DMS53 treated with DMSO at 0.1 percent for 48 hours (cell line): ENCODE data around the gene EPSTI1.
"Not testable (repeated sequence)": the region's sequence is repeated elsewhere in the genome, so short reads cannot be mapped to it uniquely, and the experiment has no call there.

ENCODE experiments used
- DNase-seq: peaks from one replicate; lab custom pipeline; 2025; ENCODE audit not compliant: unreplicated experiment; lab: John Stamatoyannopoulos, UW

EPSTI1 gene

GRCh38 chr13:42899266-42899665, 92.8 kb downstream of the EPSTI1 start:
- no peak for DNase-seq

GRCh38 chr13:42895776-42896175, 96.3 kb downstream of the EPSTI1 start:
- no peak for DNase-seq

GRCh38 chr13:42894765-42895243, 97.2 kb downstream of the EPSTI1 start:
- no peak for DNase-seq

DNA sequence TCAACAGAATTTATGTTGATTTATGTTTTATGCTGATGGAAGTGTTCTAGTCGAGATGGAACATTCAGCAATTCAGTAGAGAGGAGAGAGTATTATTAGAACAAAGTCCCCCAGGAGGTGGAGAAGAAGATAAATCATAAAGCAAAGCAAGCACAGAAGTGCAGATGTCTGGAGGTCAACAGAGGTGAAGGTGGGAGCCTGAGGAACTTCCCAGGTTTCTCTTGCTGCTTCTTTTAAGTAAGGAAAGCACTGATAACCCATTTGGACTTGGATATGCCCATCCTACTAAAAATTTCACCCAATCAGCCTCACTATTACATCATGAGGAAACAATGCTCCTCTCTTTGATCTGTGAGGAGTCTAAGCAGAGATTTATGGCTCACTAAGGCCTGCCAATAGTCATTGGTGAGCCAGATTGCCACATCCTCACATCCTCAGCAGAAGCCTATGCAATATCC, 98.8 kb downstream of the EPSTI1 start:
- DNase-seq, result no peak

- DNase-seq, result no peak
Measured at GRCh38 chr13:42892760-42893159, 99.3 kb downstream of the EPSTI1 start.

DNA sequence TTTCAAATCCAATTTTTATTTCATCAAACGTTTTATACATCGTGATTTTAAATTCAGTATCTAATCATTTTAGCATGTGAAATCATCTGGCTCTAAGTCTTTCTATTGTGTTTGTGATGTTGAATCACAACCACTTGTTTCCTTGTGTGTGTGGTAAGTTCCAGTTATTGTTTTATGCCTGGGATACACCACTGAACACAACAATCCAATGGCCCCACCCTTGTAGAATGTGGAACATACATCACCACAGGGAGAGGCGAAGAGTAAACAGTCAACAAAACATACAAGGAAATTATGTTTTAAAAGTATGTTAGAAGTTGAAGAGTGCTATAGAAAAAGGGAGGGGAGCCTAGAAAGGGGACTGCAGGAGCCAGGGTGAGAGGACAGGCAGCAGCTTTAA, 100.5 kb downstream of the EPSTI1 start:
- no peak for DNase-seq

DNA sequence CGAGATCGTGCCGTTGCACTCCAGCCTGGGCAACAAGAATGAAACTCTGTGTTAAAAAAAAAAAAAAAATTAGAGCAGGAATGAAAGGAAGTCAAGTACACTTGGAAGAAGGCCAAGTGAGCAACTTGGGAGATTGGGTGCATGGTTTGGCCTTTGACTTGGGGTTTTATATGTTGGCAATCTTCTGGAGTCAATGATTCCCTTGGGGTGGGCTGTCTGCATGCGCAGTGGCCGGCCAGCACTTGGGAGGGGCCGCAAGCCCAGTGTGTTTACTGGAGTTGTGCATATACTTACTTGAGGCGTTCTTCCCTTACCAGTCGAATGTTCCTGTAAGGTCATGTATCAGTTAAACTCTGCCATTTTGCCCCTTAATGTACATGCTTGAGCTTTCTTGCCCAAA, 106.7 kb downstream of the EPSTI1 start:
- DNase-seq, result no peak

DNA sequence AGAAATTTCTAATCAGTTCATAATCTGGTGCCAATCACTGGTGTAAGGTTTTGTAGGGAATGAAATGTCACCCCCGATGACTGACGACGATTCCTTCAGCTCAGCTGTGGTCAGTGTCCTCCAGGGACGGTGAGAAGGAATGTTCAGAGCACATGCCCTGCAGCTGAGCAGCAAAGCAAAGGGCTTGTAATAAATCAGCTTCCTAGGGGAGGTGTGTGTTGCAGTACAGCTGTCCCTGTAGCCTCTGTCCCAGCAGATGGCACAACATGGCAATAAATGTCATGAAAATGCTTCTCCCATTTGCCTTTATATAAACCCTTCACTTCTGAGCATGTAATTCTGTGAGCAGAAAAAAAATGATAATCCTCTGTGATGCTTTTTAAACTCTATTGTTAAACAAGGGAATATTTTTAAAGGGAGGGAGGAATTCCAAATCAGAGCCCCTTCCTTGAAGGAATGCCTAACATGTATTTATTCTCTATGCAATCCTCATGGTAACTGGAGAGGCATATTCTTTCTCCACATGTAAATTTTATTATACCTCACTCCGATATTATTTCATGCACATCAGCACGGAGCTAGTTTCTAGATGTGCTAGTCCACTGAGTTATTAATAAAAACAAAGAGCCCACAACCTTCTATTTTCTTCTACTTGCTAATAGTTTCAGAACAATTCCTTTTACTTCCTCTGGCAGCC, 108.1 kb downstream of the EPSTI1 start:
- peak; percentile 30 for DNase-seq

DNA sequence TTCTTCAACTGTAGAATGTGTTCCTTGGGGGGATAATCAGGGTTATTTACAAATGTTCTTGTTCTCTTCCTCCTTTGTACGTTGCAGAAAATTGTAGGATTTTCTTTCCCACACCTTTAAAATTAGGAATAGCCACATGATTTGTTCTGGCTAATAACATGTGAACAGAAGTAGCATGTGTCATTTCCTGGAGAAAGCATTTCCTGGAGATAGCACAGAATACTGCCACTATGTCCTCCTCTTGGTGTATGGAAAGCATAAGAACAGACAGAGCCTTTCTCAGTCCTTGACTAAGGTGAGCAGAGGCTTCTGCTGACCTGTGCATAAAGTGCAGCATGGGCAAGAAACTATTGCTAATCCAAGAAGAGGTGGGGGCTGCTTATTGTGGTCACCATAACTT, 108.9 kb downstream of the EPSTI1 start:
- no peak for DNase-seq

DNA sequence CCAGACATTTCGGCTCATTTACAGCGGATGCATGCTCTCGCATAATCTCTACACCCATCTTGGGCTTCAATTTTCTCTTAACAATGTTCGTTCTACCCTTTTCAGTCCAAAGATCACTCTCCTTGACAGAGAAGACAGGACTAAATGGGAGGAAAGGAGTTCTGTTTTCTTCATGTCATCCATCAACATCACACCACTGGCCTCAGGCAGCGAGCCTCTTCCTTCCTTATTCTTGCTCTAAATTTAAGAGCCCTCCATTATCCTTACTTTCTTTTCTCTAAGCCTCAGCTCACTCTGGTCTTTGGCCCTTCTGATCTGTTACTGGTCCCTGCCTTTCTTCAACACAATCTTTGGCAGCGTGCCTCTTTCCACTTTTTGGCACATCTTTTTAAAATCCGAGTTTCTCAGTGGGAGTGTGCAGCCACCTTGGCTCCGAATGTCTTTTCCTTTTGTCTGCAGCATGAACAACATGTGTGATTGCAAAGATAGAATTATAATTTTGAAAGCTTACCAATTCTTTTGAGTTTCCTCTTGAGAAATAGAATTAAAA, 111.9 kb downstream of the EPSTI1 start:
- DNase-seq, result no peak

DNA sequence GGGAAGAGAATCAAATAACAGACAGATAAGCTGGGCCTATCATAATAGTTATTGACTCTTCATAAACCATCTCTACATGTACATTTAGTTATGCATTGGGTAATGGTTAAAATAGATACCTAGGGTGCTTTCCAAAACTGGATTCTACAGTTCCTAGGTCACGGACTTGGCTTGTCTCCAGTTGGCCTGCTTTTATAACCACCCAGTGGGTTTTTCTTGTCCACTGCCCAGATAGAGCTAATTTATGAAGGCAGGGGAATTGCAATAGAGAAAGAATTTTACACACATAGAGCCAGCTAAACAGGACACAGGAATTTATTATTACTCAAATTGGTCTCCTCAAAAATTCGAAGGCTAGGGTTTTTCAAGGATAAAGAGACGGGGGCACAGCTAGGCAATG, 113.3 kb downstream of the EPSTI1 start:
- DNase-seq, result no peak

GRCh38 chr13:42876887-42877545, 115.0 kb downstream of the EPSTI1 start:
- peak; percentile 10 for DNase-seq

DNA sequence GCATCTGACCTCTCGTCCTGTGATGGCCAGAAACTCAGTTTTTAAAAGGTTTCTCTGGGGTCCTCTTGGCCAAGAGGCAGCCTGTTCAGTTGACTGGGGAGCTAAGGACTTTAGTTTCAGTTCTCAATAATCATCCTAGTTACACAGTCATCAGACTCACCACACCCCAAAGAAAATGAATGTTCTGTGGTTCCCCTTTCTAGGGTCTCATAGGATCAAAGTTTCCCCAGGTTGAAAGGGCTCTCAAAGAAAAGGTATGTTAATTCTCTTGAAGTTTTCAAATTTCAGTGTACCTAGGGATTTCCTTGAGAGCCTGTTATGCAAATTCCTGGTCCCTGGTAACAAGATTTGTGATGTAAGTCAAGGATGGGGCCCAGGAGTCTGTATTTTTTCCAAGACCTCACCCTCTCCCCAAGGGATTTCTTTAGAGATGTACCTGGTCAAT, 115.7 kb downstream of the EPSTI1 start:
- no peak for DNase-seq

- no peak for DNase-seq
Measured at GRCh38 chr13:42875475-42876269, 116.4 kb downstream of the EPSTI1 start.

DNA sequence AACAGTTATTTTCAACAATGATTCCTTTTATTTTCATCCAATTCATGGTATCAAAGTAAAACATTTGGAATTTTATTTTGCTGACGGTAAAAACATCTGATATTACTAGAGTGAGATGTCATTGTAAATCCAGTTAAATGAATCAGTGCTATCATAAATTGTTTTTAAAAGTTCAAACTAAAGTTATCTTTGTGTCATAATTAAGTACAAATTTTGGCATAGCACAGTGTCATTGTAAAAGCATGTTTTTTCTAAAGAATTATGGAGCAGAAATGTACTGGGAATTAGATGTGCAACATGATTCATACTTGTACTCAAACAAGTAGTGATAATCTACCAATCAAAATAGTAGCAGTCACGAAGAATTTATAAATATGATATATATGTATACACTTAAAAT, 117.8 kb downstream of the EPSTI1 start:
- no peak for DNase-seq

DNA sequence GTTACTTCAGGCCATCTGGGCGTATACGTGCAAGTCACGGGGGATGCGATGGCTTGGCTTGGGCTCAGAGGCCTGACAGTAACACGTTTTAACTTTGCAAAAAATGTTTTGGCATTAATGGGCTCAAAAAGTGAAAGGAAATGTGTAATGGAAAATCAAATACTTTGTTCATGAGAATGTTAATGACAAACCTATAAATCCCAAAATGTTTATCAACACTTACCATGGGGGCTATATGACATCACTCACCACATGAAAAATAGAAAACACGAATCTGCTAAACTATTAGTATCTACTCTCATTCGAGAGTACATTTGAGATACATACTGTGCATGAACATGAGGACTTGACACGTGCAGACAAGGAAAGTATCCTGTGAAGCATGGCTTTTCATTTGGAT, 119.0 kb downstream of the EPSTI1 start:
- no peak for DNase-seq

DNA sequence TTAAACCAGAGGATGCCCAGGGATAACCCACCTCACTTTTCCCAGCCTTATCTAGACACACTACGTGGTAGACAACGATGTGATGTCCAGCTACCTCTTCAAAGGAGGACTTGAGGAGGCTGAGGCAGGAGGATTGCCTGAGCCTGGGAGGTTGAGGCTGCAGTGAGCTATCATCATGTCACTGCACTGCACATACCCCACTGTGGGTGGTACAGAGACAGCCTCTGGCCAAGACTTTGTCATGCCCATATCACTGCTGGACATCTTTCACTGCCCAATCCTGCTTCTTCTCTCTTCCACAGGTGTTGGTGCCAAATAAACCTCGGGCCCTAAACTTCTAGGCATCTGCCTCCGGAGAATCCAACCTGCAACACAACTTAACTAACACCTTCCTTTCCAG, 124.8 kb downstream of the EPSTI1 start:
- no peak for DNase-seq

- DNase-seq, result no peak
Measured at GRCh38 chr13:42865768-42866102, 126.3 kb downstream of the EPSTI1 start.

GRCh38 chr13:42864952-42865767, 126.9 kb downstream of the EPSTI1 start:
- no peak for DNase-seq

DNA sequence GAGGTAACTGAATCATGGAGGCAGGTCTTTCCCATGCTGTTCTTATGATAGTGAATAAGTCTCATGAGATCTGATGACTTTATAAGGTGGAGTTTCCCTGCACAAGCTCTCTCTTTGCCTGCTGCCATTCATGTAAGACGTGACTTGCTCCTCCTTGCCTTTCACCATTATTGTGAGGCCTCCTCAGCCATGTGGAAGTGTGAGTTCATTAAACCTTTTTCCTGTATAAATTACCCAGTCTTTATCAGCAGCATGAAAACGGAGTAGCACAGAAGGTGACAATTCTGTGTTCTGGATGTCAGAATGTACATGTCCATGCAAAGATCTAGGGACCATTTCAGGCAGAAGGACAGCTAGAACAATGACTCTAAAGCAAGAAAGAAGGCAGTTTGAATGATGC, 129.7 kb downstream of the EPSTI1 start:
- not testable (repeated sequence) for DNase-seq

GRCh38 chr13:42860485-42860884, 131.6 kb downstream of the EPSTI1 start:
- DNase-seq, result no peak
